Gastrocnemius medialis (tissue), 4 donors: ENCODE results near the gene NDRG2.

Experiments used
- CTCF ChIP-seq, 5 experiments: fragments of 450-650 bp in 3 of 5; fragments of 200-600 bp in 2 of 5; sonication (generic) in 2 of 5; IDR thresholded peaks in 4 of 5; conservative IDR thresholded peaks in 1 of 5; 1 replicate in 4 of 5; 2 replicates in 1 of 5; pipeline ENCODE4 v1.5.1; 2016 to 2019; ENCODE audit warnings: antibody characterized with exemption in 5 of 5, mild to moderate bottlenecking in 3 of 5, moderate library complexity in 3 of 5
- POLR2A ChIP-seq, 2 donors: fragments of 450-650 bp; IDR thresholded peaks; one replicate each; pipeline ENCODE4 v1.6.1; 2017; ENCODE audit warnings: antibody characterized with exemption in 2 of 2, mild to moderate bottlenecking in 2 of 2, moderate library complexity in 2 of 2

- TF ChIP-seq CTCF (IDR thresholded peaks at IDR 0.05 in 4 of 5, conservative IDR thresholded peaks at IDR 0.05 in 1 of 5) (peak; percentile 96 to 99 (median 98)), POLR2A (IDR thresholded peaks at IDR 0.05) (no peak)
Measured at GRCh38 chr14:21014761-21015190, 10.1 kb downstream of the NDRG2 start.
